ENCODE measurements around the gene GABARAPL1.

GABARAPL1 gene

DNA sequence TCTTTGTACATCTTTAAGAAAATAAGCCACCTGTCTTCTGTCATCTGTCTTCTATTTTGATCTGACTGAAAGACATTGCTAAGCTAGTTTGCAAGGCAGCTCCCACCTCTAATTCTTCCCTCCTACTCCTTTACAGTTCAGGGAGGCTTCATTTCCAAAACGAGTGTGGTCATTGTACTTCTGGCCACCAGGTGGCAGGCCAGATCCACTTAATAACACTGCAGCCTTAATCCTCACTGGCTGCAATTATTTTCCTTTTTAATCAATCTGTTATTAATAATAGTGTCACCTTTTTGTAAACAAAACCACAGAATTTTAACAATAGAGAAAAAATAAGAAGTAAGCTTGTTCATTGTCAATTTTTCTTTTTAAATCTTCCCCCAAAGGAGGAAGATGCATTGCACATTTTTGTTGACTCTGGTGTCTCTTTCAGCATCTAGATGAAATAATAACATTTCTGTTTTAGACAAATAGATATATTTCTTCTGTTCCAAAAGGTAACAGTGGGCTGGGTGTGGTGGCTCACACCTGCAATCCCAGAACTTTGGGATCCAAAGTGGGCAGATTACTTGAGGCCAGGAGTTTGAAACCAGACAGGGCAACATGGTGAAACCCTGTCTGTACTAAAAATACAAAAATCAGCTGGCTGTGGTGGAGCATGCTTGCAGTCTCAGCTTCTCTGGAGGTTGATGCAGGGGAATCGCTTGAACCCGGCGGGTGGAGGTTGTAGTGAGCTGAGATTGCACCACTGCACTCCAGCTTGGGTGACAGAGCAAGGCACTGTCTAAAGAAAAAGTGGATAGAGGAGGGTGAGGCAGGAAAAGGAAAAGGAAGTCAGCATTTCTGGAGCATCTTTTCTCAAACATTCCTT, 23.3 kb downstream of the GABARAPL1 start:
- DNase-seq (ENCODE audit: low read depth), result no peak

DNA sequence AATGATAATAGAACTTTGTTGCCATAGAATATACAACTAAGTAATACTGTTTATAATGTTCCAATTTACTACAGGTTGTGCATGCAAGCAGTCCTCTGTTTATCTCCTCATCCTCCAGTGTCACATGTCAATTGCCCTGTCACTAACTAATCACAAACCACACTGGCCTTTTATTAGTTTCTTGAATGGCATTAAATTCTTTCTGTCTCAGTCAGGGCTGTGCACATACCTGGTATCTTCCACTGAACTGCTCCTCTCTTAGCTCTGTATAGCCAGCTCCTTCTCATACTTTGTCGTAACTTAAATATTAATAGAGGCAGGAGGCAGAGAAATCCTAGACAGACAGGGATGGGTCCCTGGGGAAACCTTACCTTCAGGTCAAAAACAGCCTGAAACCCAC, 24.0 kb downstream of the GABARAPL1 start:
- no peak for DNase-seq (ENCODE audit: low read depth)

GRCh38 chr12:10238526-10238925, 25.8 kb downstream of the GABARAPL1 start:
- DNase-seq (ENCODE audit: low read depth), result no peak

DNA sequence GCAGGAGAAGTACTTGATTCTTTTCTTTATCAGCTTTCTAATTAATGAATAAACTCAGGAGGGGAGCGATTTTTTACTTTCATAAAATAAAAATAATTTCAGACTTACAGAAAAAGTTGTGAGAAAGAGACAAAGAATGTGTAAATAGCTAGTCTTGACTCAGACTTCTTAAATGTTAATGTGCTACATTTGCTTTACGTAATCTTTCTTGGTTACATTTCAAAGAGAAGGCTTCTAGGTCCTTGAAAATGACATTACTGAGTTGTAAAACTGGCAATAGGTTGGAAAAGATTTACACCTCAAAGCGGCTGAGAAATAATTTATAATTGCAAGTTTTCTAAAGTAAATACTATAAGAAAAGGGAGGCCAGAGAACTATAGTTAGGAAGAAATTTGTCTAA, 28.6 kb downstream of the GABARAPL1 start:
- no peak for DNase-seq (ENCODE audit: low read depth)

- no peak for DNase-seq (ENCODE audit: low read depth)
These were observed 29.1 kb downstream of the GABARAPL1 start for GRCh38 chr12:10241727-10242126.

- no peak for DNase-seq (ENCODE audit: low read depth)
These were observed 29.9 kb downstream of the GABARAPL1 start for GRCh38 chr12:10242539-10242938.

- no peak for DNase-seq (ENCODE audit: low read depth)
These were observed 31.3 kb downstream of the GABARAPL1 start for GRCh38 chr12:10243818-10244520.

DNA sequence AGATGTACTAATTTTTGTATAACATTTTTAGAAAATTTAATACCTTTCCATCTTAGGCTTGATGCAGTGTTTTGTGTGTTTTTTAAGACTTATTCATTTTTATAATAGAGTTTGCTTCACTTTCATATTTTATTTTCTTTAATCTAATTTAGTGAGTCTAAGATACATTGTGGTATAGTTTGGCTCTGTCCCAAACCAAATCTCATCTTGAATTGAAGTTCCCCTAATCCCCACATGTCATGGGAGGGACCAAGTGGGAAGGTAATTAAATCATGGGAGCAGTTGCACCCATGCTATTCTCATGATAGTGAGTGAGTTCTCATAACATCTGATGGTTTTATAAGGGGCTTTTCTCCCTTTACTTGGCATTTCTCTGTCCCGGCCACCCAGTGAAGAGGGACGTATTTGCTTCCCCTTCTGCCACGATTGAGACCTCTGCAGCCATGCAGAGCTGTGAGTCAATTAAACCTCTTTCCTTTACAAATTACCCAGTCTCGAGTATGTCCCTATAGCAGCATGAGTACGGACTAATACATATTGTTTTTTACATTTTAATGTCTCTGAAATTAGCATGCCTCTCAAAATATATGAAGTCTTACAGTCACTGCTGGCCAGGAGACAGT, 34.9 kb downstream of the GABARAPL1 start:
- no peak for DNase-seq (ENCODE audit: low read depth)

DNA sequence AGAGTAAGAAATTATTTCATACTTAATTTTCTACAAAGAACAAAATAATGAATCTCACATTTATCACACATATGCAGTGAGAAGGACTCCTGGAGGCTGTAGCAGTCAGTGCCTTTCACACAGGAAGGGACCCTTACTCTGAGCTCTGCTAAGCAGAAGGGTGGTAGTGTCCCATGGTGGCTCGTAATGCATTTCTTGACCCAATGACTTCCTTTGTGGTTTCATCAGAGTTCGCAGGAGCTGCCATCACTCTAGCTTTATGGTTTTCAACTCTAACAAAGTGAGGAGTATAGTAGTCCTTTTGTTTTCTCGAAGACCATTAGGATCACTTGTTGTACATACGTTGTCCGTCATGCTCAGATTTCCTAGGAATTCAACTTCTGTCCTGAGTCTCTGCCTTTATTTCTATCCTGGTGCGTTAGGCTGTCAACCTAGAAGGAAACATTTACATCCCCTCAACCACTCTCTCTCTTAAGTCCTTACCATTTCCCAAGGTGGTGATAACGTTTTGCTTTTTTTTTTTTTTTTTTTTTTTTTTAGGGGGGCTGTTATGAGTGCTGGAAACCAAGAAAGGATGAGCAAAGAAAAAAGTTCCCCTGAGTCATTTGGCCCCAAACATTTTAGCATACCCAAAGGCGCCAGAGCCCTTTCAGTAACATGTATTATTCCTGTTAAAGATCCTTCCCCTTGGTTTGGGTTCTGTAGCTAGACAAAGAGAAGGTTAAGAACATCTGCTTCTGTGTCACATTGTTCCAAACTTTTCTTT, 37.2 kb downstream of the GABARAPL1 start:
- no peak for DNase-seq (ENCODE audit: low read depth)

GRCh38 chr12:10251669-10252068, 39.0 kb downstream of the GABARAPL1 start:
- DNase-seq (ENCODE audit: low read depth), result no peak

DNA sequence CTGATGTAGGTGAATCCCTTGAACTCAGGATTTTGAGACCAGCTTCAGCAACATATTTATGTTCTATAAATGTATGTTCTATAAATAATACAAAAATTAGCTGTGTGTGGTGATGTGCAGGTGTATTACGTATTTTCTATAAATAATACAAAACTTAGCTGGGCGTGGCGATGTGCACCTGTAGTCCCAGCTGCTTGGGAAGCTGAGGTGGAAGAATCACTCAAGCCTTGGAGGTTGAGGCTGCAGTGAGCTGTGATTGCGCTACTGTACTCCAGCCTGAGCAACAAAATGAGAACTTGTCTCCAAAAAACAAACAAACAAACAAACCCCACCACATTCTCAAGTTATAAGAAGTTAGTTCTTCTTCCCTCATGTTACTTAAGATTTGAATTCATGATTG, 39.5 kb downstream of the GABARAPL1 start:
- no peak for DNase-seq (ENCODE audit: low read depth)

- no peak for DNase-seq (ENCODE audit: low read depth)
These were observed 43.4 kb downstream of the GABARAPL1 start for GRCh38 chr12:10256064-10256463.

DNA sequence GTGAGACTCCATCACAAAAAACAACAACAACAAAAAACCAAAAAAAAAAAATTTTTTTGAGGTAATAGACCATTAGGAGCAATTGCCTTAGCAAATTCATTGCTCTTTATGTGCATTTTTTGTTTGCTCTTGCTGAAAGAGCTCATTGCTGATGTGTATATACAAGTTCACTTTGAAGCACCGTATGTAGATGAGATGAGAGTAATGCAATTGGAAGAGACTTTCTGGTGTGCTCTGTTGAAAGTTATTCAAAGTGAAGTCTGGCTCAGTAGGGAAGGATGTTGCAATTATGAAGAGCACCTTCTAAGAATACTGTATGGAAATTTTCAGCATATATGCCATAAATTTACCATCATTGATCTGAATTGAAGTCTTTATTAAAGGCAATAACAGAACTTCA, 48.2 kb downstream of the GABARAPL1 start:
- no peak for DNase-seq (ENCODE audit: low read depth)

DNA sequence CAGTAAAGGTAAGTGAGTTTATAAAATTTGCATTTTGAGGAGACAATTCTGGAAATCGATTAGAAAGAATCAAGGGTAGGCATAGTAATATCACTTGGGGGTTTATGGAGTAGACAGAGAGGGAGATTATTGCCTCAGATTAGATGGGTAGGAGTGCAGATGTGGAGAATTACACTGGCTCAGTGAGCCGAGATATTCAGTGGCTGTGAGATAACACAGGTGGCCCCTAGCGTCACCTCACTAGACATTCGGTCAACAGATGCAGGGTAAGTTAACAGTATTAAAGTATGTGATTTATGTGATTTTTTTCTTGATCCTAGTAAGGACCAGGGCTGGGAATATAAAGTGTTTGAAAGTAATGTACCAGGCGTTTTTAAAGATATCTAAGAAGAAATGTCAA, 55.4 kb downstream of the GABARAPL1 start:
- no peak for DNase-seq (ENCODE audit: low read depth)

- no peak for DNase-seq (ENCODE audit: low read depth)
These were observed 59.8 kb downstream of the GABARAPL1 start for GRCh38 chr12:10272467-10272866.
